HS-5 (cell line): Measurements from ENCODE around the gene KDM4B.

Experiments
- DNase-seq: peaks from one replicate; pipeline ENCODE4 v3.0.0-alpha.2; 2012; ENCODE audit warnings: low read depth

The KDM4B gene

DNA sequence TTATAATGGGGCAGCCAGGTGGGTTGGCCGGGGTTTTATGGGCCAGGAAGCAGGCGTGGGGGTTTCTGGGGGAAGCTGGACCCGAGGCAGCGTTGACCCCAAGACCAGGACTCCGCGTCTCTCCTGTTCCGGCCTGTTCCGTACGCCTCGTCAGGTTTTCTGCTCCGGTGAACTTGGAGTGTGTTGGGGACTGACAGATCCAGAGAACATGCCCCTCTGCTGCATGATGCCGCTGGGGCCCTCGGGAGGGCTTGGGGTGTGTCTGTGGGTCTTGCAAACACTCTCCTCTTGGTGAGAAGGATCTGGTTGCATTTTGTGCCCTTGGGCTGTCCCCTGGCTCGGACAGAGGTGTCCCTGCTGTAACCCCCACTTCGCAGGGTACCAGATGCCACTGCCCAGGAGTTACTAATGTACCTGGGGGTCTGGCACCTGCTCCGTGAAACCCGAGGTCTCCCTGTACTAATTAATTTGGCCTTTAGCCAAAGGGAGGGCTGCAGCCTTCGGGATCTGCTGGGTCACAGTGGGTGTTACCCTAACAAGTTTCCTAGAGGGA is 15.6 kb downstream of the KDM4B start:
- DNase-seq: no peak

DNA sequence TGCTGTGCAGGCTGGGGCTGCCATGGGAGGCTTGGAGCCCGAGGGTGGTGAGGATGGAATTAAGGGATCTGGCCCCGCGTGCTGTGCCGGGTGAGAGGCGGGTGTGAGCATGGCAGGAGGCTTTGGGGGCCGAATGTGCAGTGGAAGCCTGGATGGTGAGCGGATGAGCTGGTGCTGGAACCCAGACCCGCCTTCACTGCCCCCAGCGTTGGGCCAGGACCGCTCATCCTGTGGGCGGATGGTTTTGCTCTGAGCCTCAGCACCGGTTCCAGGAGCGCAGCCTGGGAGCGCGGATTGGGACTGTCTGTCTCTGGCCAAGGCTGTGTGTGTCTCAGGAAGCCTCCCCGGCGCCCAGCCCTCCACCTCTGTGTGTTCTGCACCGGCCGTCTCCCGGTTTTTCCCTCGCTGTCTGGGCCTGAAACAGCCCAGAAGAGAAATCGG is 16.7 kb downstream of the KDM4B start:
- DNase-seq: no peak

DNA sequence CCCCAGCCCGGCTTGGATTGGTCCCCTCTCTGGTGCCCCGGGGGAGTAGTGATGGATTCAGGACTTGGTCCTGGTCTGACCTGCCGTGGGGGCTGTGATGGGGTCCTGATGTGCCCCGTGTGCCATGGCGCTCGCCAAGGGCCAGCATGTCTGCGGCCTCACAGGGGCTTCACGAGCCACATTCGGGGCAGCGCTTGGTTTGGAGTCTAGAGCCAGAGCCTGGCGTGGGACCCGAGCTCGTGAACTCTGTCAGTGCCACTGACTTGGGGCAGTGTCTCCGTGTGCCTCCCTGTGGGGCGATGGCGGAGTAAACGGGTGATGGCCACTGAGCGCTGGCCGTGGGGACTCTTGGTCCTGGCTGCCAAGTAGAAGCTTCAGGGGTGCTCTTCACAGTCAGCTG is 17.1 kb downstream of the KDM4B start:
- DNase-seq: no peak

DNA sequence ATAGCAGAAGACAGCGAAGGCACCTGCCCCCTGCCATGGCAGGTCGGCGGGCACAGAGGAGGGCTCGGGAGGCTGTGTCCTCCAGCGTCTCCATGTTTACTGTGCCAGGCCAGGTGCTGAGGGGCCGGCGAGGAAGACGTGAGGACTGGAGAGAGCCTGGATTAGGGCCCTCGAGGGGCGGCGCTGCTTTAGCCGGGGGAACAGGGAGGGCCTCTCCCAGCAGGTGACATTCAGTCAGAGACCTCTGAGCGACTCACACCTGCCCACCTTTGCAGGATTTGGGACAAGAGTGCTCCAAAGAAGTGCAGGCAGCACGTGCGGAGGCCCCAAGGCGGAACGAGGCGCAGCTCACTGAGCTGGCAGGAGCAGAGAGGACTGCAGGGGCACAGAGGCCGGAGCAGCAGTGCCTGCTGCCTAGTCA is 17.6 kb downstream of the KDM4B start:
- no peak for DNase-seq

DNA sequence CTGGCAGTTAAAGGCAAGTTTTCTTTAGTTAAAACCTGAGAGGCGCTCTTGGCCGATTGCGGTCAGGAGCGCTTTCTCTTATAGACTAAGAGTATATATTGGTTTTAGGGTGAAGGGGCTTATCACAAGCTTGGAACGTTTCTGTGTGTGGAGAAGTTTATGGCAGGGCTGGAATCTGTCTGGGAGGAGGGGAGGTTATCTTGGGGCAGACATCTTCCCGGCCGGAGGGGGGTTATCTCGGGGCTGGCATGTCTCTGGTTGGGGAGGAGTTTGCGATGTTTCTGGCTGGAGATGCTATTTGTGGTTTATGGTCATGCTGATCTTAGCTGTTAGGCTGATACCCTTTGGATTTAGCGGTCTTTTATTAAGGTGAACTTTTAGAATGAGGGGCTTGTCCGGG is 18.3 kb downstream of the KDM4B start:
- no peak for DNase-seq

DNA sequence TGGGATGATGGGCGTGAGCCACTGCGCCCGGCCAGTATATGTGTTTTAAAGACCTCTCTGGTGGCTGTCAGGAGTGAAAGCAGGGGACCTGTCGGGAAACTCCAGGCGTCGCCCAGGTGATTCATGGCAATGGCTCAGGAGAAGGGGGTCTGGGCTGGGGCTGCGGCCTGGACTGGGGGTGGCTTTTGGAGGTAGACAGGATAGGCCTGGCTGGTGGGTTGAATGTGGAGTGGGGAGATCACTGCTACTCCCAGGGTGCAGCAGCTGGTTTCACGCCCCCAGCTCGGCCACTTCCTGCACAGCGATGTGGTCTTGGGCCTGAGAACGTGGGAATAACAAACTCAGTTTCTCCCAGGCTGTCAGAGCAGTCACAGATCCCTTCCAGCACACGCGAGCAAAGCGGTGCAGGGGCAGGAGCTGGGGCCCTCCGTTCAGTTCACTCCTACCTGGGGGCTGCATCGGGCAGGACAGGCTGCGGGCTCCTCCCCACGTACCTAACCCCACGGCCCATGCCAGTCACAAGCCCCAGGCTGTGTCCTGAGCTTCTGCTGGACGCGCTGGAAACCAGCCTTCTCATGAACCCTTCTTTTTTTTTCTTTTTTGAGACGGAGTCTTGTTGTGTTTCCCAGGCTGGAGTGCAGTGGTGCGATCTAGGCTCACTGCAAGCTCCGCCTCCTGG is 18.9 kb downstream of the KDM4B start:
- no peak for DNase-seq

DNA sequence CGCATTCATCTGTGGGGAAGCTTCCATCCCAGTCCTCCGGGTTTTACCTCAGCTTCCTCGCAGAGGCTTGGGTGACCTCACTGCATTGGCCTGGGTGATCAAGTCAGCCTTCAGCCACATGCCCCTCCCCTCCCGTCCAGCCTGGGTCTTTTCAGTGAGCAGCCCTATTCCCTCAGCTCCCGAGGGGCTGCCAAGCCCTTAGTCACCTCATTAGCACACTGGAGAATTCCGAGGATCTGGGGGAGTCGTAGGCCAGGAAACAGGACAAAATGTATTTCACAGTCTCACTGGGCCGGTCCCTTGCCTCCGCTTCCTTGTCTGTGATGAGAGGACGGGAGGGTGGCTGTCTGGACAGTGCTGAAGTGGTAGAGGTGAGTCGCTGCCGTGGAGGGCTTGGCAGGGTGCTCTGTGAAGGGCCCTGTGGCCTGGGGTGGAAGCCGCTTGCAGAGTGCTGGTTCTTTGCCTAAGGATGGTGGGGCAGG is 19.9 kb downstream of the KDM4B start:
- no peak for DNase-seq

DNA sequence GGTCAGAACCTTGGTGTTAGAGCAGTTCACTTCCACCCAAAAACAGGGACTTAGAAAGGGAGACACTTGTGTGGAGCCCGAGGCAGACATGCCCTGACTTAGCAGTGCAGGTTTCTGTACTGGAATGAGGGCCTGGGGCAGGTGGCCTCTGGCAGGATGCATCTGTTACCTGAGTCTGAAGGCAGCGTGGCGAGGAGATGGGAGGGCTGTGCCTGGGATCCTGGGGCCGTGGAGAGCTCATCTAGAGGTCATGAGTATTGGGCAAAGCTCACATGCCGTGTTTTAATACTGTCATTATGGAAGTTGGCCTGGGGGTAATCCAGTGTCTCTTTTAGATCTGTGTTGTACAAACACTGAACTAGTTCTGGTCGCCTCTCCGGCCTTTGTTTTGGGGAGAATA is 21.4 kb downstream of the KDM4B start:
- DNase-seq: no peak

DNA sequence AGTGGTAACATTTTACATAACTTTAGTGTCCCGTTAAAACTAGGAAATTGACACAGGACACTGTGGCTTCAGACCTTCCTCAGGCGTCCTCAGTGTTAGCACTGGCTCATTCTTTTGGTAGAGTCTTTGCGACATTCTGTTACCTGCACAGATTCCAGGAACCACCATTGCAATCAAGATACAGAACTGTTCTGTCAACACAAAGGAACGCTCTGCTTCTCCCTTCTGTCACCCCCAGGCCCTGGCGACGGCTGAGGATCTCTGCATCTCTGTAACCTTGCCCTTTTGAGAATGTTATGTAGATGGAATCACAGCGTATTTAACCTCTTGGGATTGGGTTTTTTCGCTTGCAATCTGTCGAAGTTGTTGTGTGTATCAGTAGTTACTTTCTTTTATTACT is 22.6 kb downstream of the KDM4B start:
- DNase-seq: no peak

DNA sequence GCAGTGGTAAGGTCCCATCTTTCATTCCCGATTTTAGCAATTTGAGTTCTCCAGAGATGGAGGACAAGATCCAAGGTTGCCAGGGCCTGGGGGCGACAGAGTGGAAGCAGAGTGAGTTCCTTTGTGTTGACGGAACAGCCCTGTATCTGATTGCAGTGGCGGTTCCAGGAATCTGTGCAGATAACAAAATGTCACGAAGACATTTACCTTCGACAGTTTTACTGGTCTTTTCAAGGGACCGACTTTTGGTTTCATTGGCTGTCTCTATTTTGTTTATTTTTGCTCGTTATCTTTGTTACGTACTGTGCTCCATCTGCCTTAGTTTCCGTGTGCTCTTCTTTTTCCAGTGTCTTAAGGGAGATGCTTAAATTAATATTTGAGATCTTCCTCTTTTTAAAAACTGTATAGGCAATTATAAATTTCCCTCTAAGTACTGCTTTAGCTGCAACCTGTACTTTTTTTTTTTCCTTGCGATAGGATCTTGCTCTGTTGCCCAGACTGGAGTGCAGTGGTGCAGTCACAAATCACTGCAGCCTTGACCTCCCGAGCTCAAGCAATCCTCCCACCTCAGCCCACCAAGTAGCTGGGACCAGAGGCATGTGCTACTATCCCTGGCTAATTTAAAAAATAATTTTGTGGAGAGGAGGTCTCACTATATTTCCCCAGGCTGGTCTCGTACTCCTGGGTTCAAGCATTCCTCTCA is 23.2 kb downstream of the KDM4B start:
- no peak for DNase-seq

DNA sequence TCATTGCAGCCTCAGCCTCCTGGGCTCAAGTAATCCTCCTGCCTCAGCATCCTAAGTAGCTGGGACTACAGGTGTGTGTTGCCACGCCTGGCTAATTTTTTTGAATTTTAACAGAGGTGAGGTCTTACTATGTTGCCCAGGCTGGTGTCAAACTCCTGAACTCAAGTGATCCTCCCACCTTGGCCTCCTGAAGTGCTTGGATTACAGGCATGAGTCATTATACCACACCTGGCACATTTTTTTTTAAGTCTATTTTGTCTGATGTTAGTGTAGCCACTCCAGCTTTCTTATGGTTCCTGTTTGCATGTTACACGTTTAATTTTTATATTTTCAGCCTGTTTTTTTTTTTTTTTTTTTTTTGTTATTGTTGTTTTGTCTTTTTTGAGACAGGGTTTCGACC is 24.8 kb downstream of the KDM4B start:
- DNase-seq: no peak

DNA sequence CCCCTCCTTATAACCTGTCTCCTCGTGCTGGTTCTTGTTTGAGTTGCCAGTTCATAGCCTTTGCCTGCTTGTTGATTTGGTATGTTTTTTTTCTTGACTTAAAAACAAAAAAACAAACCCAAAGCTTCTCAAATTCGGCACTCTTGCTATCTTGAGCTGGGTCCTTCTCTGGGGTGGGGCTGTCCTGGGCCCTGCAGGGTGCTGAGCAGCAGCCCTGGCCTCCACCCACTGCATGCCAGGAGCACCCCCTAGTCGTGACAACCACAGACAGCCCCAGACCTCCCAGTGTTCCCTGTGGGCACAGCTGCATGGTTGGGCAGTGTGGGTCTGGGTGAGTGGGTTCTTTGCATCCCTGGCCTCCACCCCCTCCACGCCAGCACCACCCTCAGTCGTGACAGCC is 27.8 kb downstream of the KDM4B start:
- no peak for DNase-seq

DNA sequence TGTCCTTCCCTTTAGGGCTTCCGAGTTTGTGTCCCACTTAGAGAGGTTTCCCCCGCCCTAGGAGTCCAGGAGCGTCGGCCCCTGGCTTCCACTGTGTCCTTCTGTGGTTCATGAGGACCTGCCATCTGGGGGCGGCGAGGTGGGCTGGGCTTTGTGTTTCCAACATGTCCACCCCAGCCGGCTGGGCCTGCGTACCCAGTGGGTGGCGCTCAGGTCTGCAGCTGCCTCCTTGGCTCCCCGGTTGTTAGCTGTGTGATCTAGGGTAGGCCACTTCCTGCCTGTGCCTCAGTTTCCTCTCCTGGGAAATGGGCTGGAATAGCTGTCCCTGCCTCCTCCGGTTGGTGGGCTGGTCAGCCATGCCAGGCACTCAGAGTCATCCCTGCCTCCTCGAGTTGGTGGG is 28.4 kb downstream of the KDM4B start:
- no peak for DNase-seq

DNA sequence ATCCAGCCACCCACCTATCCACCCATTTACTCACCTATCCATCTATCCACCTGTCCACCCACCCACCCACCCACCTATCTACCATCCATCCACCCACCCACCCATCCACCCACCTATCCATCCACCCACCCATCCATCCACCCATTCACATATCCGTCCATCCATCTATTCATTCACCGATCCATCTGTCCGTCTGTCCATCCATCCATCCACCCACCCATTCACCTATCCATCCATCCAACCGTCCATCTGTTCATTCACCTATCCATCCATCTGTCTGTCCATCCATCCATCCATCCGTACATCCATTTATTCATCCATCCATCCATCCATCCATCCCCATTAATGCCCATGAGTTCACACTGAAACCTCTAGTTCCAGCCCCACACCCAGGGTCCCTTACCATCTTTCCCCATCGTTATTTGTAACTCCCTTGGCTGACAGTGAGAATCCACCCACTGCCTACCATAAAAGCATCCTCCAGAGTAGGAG is 31.3 kb downstream of the KDM4B start:
- no peak for DNase-seq

DNA sequence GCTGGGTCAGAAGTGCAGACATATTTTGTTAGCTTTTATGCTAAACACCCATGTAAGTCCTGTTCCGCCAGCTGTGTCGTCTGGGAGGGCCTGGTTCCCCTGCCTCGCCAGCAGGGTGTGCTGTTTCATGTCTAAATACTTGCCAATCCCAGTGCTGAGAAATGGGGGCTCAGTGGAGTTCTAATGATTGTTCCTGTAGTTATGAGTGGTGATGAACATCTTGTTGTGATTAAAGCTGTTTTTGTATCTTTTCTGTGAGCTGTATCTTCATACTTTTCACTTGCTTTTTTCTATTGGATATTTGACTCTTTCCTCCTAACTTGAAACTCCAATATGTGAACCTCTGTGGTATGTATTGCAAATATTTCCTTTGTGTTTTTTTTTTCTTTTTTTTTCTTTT is 32.7 kb downstream of the KDM4B start:
- DNase-seq: peak; percentile 26

DNA sequence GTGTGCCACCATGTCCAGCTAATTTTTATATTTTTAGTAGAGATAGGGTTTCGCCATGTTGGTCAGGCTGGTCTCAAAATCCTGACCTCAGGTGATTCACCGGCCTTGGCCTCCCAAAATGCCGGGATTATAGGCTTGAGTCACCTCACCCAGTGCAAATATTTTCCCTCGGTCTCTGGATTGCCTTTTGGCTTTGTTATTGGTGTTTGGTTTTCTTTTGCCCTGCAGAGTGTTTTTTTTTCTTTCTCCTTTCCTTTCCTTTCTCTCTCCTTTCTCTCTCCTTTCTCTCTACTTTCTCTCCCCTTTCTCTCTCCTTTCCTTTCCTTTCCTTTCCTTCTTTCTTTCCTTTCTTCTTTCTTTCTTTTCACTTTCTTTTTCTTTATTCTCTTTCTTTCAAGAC is 33.2 kb downstream of the KDM4B start:
- peak; percentile 39 for DNase-seq

DNA sequence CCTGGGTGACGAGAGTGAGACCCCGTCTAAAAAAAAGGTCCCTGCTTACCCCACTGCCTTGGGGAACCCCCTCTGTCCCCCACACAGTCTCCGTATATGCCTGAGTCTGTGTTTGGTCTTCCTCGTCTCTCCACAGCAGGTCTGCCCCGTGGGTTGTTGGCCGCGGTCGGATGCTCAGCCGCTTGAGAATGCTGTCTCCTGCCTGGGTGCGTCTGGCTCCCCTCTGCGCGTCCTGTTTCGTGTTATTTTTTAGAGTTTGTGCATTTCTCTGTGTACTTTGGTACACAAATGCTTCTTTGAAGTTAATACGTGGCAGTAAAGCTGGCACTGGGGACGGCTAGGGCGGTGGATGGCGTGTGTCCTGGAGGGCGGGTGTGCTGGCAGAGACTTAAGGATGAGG is 34.9 kb downstream of the KDM4B start:
- DNase-seq: no peak

DNA sequence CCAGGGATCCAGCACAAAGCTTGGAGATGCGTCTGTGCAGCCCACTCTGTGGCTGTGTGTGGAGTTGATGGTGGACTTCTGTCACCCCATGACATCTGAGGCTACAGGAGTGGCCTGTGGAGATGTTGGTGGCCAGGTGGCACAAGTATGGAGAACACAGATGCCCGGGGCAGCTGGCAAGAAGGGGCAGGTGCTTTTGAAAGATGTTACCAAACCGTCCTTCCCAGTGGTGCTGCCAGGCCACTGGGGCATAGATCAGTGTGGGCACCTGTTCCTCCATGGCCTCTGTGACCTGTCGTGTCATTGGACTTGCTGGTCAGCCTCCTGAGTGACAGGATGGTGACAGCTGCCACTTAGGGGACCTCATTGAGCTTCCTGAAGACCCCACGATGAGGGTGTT is 36.2 kb downstream of the KDM4B start:
- no peak for DNase-seq

DNA sequence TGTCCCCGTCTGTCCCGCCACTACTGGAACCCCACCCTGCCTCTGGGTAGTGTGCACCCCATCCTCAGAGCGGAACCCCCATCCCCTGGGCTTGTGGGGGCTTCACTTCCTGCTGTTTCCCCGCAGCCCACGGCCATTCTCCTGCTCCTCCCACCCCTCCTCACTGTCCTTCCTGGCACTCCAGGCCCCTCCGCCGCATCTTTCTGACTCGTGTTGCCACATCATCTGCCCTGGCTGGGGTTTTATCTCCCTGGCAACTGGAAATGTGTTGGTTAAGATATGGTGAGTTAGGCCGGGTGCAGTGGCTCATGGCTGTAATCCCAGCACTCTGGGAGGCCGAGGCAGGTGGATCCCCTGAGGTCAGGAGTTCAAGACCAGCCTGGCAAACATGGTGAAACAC is 37.3 kb downstream of the KDM4B start:
- no peak for DNase-seq

DNA sequence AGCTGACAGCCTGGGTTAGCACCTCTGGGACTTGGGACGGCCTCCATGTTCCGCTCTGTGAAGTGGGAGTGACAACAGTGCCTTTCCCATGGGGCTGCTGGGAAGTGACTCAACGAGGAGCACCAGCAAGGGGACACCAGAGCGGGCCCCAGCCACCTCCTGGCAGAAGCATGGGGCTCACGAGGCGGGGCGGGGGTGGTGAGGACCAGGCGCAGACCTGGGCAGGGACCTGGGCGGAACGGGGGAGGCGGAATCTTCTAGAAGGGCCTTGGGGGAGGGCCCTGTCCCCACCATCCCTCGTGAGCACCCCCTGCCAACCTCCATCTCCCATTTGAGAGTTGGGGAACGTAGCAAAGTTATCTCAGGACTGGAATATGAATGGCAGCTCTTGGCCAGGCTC is 37.9 kb downstream of the KDM4B start:
- no peak for DNase-seq

DNA sequence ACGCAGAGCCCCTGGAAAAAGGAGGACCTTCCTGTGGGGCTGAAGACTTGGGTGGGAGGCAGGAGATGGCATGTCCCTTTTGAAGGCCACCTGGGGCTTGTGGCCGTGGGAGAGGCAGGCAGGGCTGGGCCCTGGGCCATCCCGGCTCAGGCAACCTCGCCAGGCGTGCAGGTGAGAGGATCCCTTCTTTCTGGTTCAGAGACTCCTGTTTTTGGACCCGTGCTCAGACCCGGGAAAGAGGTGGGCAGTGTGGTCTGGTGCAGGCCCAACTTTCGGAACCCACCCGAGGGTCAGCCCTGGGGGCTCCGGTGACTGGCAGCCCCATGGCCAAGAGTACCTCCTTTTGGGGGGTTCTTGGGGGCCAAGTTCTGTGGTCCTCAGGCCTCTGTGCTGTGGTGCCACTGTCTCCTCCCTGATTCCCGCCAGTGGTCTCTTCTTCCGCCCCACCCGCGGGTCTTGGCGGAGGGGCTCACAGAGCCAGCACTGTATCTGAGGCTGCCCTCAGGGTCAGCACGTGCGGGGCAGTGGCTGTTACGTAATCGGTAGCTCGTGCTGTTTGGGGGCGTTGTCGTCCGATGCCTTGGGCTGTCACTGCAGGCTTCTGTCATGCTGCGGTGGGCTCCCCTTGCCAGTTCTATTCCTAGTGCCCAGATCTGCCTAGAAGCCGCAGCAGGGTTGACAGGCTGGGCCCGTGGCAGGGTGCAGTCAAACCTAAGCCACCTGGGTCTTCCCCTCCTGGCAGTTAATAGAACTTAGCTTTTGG is 42.7 kb downstream of the KDM4B start:
- no peak for DNase-seq

DNA sequence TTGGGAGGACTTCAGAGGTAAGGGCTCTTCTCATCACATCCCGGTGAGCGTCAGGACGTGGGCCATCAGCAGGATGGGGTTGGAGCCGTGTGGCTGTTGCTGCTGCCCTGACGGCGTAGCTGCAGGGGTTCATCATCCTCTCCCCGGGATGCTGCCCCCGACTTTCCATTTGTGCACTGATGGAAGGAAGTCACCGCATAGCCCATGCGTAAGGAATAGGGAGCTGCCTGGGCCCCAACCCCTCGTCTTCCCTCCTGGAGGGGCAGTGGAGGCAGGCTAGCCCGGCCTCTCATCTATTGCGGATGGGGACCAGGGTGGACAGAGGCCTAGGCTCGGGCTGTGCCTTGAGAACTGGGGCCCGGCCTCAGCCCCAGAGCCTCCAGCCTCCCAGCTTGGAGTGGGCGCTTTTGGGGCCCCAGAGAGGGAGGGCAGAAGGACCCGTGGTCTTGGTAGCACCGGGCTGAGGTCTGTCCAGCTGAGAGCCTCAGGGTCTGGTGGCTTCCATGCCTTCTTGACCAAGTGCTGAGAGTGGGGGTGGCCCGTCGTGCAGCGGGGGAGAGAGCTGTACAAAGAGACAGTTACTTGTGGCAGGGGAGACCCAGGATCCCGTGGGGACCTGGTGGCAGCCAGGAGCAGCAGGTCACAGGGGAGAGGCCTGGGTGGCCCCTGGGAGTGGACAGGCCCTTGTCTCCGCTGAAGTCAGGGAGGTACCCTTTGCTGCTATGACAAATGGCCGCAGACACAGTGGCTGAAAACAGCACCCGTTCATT is 44.0 kb downstream of the KDM4B start:
- no peak for DNase-seq
